CD4-positive, alpha-beta T cell treated with Interferon alpha-2 for 1 hour (primary cell): ENCODE data around the gene MCMBP.
A peak's percentile ranks its signal among the peaks of the same experiment; 100 is the strongest.
"Not testable (repeated sequence)": the region's sequence is repeated elsewhere in the genome, so short reads cannot be mapped to it uniquely, and the experiment has no call there.

ENCODE experiments used
- DNase-seq, 2 donors: peaks; one replicate each; pipeline ENCODE4 v3.0.0-alpha.2; 2020 to 2022

MCMBP gene

DNA sequence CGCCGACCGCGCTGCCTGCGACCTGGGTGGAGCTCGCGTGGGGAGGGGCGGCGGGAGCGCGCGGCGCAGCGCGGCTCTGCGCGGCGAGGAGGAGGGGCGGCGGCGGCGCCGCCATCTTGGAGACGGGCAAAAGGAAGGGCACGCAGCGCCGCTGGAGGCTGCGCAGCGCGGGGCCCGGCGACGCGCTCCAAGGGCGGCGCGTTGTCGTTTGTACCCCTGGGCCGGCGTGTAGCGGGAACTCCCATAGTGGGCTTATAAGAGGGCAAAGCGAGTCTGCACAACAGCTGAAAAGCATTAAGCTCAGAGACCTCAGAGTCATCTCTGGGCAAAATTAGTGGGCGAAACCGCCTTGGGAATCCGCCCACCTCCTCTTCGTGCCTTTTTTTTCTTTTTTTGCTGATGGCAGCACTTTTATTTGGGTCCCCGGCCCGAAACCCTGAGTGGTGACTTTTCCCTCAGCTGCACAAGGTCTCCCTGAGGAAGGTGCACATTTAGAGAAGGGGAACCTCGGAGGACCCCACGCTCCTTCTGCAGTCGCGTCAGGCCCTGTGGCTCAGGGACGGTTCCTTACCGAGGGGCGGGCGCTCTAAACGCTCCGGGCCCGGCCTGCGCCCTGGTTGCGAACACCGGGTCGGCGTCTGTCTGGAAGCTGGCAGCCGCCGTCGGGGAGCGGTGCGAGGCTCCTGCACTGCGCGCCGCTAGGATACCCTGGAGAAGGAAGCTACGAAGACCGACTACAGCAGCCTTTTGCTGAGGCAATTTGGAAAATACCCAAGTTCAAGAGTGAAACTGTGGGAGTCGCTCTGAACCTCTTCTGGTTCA, 428 bp upstream of the MCMBP start:
- peak; percentile 87 to 92 for DNase-seq

DNA sequence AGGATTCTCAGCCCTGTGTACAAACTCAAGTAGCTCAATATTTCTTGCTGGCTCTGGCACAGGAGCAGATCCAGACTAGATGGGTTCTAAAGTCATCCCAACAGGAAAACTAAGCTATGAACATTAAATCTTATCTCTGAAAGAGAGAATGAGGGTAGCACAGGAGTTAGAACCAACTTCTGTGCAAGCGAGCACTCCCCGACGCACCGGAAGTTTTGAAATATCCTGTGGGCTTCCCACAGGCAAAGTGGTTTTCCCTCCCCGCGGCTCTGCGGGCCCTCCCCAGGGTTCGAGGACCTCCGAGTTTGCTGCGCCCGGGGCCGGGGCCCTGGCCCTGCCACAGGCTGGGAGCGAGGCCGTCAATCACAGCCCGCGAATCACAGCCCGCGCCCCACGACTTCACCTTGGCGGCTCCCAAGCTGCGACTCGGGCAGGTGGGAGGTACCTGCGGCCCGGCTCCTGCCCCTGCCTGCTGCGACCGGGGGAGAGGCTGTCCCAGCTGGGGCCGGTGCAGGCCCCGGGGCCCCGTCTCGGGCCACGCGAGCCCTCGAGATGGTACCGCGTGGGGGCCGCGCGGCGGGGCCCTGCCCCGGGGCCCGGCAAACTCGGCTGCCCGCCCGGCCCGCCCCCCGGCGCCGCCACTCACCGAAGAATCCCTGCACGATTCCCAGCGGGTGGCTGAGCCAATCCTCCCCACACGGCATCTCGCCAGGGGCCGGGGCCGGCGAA, 598 bp downstream of the MCMBP start:
- DNase-seq: peak; percentile 33 to 64

DNA sequence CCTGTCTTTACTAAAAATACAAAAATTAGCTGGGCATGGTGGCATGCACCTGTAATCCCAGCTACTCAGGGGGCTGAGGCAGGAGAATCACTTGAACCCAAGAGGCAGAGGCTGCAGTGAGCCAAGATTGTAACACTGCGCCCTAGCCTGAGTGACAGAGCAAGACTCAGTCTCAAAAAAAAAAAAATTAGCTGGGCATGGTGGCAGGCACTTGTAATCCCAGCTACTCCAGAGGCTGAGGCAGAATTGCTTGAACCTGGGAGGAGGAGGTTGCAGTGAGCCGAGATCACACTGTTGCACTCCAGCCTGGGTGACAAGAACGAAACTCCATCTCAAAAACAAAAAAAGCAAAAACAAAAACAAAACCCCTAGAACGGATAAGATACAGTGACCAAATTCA, 3.2 kb downstream of the MCMBP start:
- not testable (repeated sequence) for DNase-seq

DNA sequence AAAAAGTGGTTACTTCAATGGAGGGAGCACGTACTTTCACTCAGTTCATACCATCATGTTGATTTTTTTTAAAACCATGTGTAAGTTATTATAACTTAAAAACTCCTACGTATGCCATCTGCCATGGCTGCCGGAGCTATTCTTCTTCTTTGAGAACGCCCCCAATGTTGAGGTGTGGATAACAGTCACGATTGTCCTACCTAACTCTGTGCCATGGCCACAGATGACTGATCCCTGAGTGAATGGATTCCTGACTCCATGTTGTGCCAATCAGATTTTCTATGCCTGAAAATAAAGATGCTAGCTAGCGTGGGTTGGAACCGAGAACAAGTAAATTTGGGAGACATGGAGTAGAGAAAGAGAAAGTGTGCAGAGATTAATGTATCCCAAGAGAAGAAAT, 5.3 kb downstream of the MCMBP start:
- no peak for DNase-seq

- no peak for DNase-seq
Observed at GRCh38 chr10:119865699-119866240, 6.9 kb downstream of the MCMBP start.

GRCh38 chr10:119863951-119864565, 8.6 kb downstream of the MCMBP start:
- DNase-seq: no peak

- no peak for DNase-seq
Observed at GRCh38 chr10:119862524-119862923, 10.1 kb downstream of the MCMBP start.

DNA sequence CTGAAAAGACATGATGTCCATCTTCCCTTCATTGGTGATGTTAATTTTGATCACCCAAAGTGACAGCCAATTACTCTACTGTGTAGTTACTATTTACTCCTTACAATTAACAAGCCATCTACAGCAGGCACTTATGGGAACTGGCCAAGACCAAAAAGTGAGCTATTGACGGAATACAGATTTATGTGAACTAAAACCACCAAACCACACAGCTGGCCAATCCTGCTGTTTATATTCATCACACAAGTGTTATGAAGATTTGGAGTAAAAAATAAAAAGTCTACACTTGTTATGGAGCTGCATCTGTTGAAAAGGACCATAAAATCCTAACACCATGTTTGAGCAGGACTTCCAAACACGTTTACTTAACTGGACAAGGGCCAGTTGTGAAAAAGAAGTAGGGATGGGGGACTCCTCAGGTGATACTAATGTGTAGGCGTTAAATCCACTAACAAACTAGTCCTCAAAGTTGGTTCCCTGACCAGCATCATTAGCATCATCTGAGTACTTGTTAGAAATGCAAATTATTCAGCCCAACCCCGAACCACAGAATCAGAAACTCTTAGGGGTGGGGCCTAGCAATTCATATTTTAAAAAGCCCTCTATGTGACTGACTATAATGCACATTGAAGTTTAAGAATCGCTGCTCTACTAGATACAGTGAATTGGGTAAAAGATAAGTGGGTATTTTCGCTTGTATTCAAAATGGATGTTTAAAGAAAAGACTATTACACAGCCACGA, 11.6 kb downstream of the MCMBP start:
- no peak for DNase-seq

DNA sequence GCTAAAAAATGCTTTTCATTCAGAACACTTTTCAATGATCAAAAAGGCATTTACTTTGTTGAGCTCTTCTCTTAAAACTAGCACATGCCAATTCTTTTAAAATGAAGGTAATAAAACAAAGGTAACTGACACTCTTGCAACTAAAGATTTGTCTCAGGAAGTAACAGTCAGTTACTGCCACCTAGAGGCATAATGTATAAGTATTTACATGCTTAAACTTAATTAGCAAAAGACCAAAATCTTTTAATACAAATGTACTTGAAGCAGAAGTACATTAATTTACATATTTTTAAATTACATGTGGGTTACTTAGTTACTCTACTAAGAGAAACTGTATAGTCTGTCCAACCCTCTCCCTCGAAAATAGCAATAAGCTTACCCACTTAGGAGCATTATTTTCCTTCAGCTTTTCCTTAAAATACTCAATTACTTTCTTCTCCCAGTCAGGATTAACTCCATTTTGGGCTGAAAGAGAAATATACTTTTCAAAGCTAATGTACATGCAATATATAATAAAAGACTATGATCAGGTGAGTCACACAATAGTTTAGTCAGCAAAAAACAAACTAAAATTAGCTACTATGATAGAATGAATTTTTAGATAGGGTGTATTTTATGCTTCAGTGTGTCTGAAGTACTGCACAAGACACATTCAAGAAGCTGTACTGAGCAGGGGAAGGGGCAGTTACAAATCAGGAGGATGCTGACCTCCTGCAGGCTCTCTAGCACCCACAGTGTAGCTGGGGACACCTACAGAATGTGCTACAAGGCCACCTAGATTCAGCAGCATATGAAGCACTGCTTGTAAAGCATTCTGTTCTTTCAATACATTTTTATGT, 13.0 kb downstream of the MCMBP start:
- DNase-seq: peak in 1 of 2 donors; percentile 68

- DNase-seq: no peak
Observed at GRCh38 chr10:119858063-119858462, 14.6 kb downstream of the MCMBP start.

- DNase-seq: no peak
Observed at GRCh38 chr10:119853574-119853973, 19.1 kb downstream of the MCMBP start.

DNA sequence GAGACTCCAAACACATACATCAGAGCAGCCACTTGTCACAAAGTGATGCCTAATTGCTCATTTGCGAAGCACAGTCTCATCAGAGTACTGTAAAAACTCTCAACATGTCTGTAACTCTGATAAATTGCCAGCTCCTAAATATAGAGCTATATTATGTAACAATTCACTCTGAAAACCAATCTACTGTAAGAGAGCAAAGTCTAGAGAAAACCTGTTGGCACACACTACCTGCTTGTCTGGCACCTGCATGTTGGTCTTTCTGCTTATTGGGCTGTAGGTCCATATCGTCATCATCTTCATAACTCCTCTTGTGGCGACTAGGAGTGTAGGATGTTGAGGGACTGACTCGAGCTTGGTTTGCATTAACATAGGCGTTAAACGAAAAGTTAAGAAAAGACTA, 19.8 kb downstream of the MCMBP start:
- no peak for DNase-seq

- no peak for DNase-seq
Observed at GRCh38 chr10:119852277-119852676, 20.4 kb downstream of the MCMBP start.

DNA sequence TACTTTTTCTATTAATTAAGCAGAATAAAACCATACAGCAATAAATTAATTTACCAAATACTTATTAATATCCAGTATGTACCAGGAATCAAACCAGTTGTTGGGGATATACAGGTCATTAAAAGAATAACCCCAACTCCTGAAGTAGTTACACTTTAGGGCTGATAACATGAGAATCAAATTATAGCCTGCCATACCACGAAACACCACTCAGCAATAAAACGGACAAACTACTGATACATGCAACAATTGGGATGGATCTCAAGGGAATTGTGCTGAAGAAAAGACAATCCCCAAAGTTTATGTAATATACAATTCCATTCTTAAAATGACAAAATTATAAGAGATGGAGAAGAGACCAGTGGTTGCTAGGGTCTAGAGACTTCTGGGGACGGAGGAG, 22.7 kb downstream of the MCMBP start:
- DNase-seq: no peak

DNA sequence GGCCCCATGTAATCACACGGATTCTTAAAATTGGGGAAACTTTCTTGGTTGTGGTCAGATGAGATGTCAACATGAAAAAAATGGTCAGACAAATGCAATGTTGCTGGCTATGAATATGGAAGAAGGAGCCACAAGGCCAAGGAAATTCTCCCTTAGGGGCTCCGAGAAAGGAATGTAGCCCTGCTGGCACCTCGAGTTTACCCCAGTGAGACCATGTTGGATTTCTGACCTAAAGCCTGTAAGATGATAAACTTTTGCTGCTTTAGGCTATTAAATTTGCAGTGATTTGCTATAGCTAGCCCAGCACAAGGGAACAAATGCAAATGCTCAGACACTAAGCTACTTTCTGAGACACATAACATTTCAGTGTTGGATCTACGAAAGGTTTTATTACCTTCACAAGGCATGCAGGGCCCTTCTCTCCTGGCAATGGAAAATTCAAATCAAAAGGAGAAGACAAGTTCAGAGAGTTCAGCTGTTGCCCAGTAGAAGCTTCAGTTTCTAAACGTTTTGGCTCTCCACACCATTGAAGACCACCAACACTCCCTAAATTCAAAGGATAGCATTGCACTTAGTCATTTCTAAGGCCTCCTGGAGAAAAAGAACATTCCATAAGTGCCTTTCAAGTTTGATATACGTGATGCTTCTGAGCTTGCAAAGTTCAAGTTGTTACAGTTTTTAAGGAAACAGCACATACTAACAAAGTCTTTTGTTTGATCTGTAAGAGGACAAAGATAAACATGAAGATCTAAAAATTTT, 23.4 kb downstream of the MCMBP start:
- no peak for DNase-seq

- DNase-seq: no peak
Observed at GRCh38 chr10:119845656-119846055, 27.0 kb downstream of the MCMBP start.

GRCh38 chr10:119834188-119834587, 38.5 kb downstream of the MCMBP start:
- no peak for DNase-seq

- no peak for DNase-seq
Observed at GRCh38 chr10:119832951-119833350, 39.7 kb downstream of the MCMBP start.

GRCh38 chr10:119831656-119832055, 41.0 kb downstream of the MCMBP start:
- DNase-seq: no peak

GRCh38 chr10:119830851-119831250, 41.8 kb downstream of the MCMBP start:
- no peak for DNase-seq

DNA sequence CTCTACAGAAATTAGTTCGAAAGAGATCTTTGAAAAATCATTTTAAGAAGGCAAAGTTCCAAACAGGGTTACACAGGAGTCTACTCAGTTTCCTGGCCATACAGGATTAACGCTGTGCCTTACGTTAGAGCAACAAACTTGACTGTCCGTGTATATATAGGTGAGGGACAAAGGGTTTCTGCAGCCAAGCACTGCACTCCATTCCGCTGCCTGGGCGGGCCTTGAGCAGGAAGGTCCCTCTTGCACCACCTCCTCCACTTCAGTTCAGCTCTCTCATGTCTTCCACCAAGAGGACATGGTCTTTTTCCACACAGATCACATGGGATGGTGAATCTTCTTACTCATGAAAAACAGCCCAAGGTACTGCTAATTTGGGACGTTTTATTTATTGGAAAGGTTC, 43.2 kb downstream of the MCMBP start:
- DNase-seq: no peak
